K562 (cell line): ENCODE data around the gene ACBD4. TPM values are rescaled to one million over a fixed set of nuclear protein-coding genes. Genes with fewer than 3 reads are reported as not detected.

Source experiments
- ARID3B ChIP-seq: fragments of 250-450 bp; sonication (Bioruptor Pico); IDR thresholded peaks from 2 replicates; pipeline ENCODE4 v1.4.0; 2020; ENCODE audit warnings: borderline replicate concordance
- ARID4B ChIP-seq: sonication (generic); formaldehyde crosslinking; IDR thresholded peaks from 2 replicates; pipeline ENCODE4 v1.8.0; 2022; ENCODE audit warnings: mild to moderate bottlenecking, missing genetic modification reagents
- BMI1 ChIP-seq: fragments of 150-350 bp; IDR thresholded peaks from 2 replicates; pipeline ENCODE4 v1.6.1; 2014; ENCODE audit warnings: low read length
- CBFB ChIP-seq: sonication (generic); formaldehyde crosslinking; IDR thresholded peaks from 2 replicates; pipeline ENCODE4 v1.4.0; 2020; ENCODE audit warnings: mild to moderate bottlenecking, missing genetic modification reagents
- CREM ChIP-seq: IDR thresholded peaks from 2 replicates; pipeline ENCODE4 v1.6.1; 2014; ENCODE audit warnings: antibody characterized with exemption, low read depth
- EHMT2 ChIP-seq: fragments of 450-650 bp; IDR thresholded peaks from 2 replicates; pipeline ENCODE4 v1.6.1; 2018; ENCODE audit warnings: antibody characterized with exemption
- ELF2 ChIP-seq: fragments of 250-450 bp; sonication (Bioruptor Pico); IDR thresholded peaks from 2 replicates; pipeline ENCODE4 v1.5.0; 2021; ENCODE audit warnings: mild to moderate bottlenecking
- ELK1 ChIP-seq: sonication (generic); formaldehyde crosslinking; IDR thresholded peaks from 2 replicates; pipeline ENCODE4 v1.8.1; 2022; ENCODE audit warnings: missing genetic modification reagents
- GABPA ChIP-seq: fragments of 200-800 bp; sonication (Bioruptor generic); conservative IDR thresholded peaks from 2 replicates; pipeline ENCODE4 v1.6.1; 2016; ENCODE audit warnings: low read depth, missing genetic modification characterization, missing compliant biosample characterization
- HNRNPUL1 ChIP-seq: fragments of 200-400 bp; formaldehyde crosslinking; IDR thresholded peaks from 2 replicates; pipeline ENCODE4 v1.6.1; 2017; ENCODE audit warnings: low read length
- KLF10 ChIP-seq: fragments of 250-450 bp; sonication (Bioruptor Pico); IDR thresholded peaks from 2 replicates; pipeline ENCODE4 v1.6.1; 2021; ENCODE audit warnings: matching md5 sums
- MYC ChIP-seq, 2 experiments: fragments of 250-450 bp in 1 of 2; sonication (Bioruptor Pico) in 1 of 2; IDR thresholded peaks; 2 replicates each; pipeline versions ENCODE4 v1.5.1 to v1.6.1; 2012 to 2021; ENCODE audit warnings: low read depth in 2 of 2, borderline replicate concordance in 1 of 2, improper control_type of control experiment in 1 of 2, low read length in 1 of 2, mild to moderate bottlenecking in 1 of 2, moderate library complexity in 1 of 2
- NFATC3 ChIP-seq: fragments of 450-650 bp; IDR thresholded peaks from 2 replicates; pipeline ENCODE4 v1.6.1; 2017; ENCODE audit warnings: mild to moderate bottlenecking
- NFE2L1 ChIP-seq: fragments of 450-650 bp; IDR thresholded peaks from 2 replicates; pipeline ENCODE4 v1.6.1; 2016; ENCODE audit warnings: missing genetic modification characterization, low read depth, mild to moderate bottlenecking, missing compliant biosample characterization, moderate library complexity, borderline replicate concordance
- POU5F1 ChIP-seq: fragments of 150-350 bp; IDR thresholded peaks from 2 replicates; pipeline ENCODE4 v1.6.1; 2014; ENCODE audit warnings: borderline replicate concordance, low read length, low read depth, mild to moderate bottlenecking; ENCODE audit not compliant: partially characterized antibody
- SMARCB1 ChIP-seq: IDR thresholded peaks from 2 replicates; pipeline ENCODE4 v1.6.1; 2011; ENCODE audit warnings: improper control_type of control experiment, low read depth; ENCODE audit not compliant: insufficient read length
- USF2 ChIP-seq: sonication (generic); formaldehyde crosslinking; IDR thresholded peaks from 2 replicates; pipeline ENCODE4 v1.5.0; 2020; ENCODE audit warnings: missing genetic modification reagents
- ZNF408 ChIP-seq: fragments of 250-450 bp; sonication (Bioruptor Pico); IDR thresholded peaks from 2 replicates; pipeline ENCODE4 v1.4.0; 2020; ENCODE audit warnings: low read depth, mild to moderate bottlenecking, moderate library complexity
- polyA plus RNA-seq, 8 experiments: library from polyadenylated mRNA; depleted of rRNA in 4 of 8; stranded (reverse) in 5 of 8; unstranded in 3 of 8; fragments of >200 nt; fragmentation: Nextera tagmentation in 2 of 8; fragmentation: Illumina TruSeq in 1 of 8; extraction: Ambion mirVana in 2 of 8; extraction: Trizol in 1 of 8; gene quantifications; 2 replicates each; pipeline versions ENCODE4 v1.2.1 to v1.2.3, GENCODE V29; 2011 to 2014; ENCODE audit warnings: inconsistent platforms in 1 of 8, missing spikeins in 1 of 8
- total RNA-seq, 7 experiments: library from RNA; depleted of rRNA in 6 of 7; stranded (reverse); fragments of >200 nt in 6 of 7; fragmentation: Illumina TruSeq in 2 of 7; extraction: Trizol in 2 of 7; gene quantifications; 2 replicates each; pipeline versions ENCODE4 v1.2.1 to v1.2.3, GENCODE V29; 2011 to 2021; ENCODE audit warnings: low replicate concordance in 1 of 7
- TF ChIP-seq, protein P1 (sequence below): fragments of 250-450 bp; sonication (Bioruptor Pico); IDR thresholded peaks from 2 replicates; pipeline ENCODE4 v1.5.0; 2020; ENCODE audit warnings: mild to moderate bottlenecking

Gene ACBD4
- total and polyA plus RNA-seq, 9 of the 15 experiments (the other 6 are each of a cell fraction or from before 2014, with no cell fraction given) = 0.14 to 6.9 (median 4.6) TPM

- TF ChIP-seq ELF2 (peak; percentile 68), MYC (IDR thresholded peaks at IDR 0.05; ENCODE audit: low read depth, low read length) (peak; percentile 77), MYC (CRISPR knock-in tag; IDR thresholded peaks at IDR 0.05; ENCODE audit: borderline replicate concordance, low read depth) (peak; percentile 81; the same call in 1 of the 2 replicates), CBFB (CRISPR knock-in tag) (no peak), ARID4B (no peak), POU5F1 (no peak), USF2 (CRISPR knock-in tag) (peak; percentile 82), SMARCB1 (no peak), BMI1 (no peak), ZNF408 (no peak), HNRNPUL1 (no peak), ARID3B (CRISPR knock-in tag) (no peak), ELK1 (no peak), KLF10 (CRISPR knock-in tag) (no peak), EHMT2 (no peak), CREM (peak; percentile 76), GABPA (tag) (peak; percentile 67), NFATC3 (no peak), NFE2L1 (no peak)
- TF ChIP-seq, protein P1, sequence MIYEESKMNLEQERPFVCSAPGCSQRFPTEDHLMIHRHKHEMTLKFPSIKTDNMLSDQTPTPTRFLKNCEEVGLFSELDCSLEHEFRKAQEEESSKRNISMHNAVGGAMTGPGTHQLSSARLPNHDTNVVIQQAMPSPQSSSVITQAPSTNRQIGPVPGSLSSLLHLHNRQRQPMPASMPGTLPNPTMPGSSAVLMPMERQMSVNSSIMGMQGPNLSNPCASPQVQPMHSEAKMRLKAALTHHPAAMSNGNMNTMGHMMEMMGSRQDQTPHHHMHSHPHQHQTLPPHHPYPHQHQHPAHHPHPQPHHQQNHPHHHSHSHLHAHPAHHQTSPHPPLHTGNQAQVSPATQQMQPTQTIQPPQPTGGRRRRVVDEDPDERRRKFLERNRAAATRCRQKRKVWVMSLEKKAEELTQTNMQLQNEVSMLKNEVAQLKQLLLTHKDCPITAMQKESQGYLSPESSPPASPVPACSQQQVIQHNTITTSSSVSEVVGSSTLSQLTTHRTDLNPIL (CRISPR knock-in tag) = no peak
These were observed 11.5 kb downstream of the ACBD4 start (continued) for GRCh38 chr17:45146890-45147580.
